A549 treated with ZK216348 at 1 μM for 4 hours (cell line): ENCODE measurements around the gene PEX11G. TPM values are rescaled to one million over a fixed set of nuclear protein-coding genes. Genes with fewer than 3 reads are reported as not detected.

Experiments
- total RNA-seq: library from RNA; stranded (reverse); fragments of 200-300 nt; extraction: Qiagen RNA extraction; gene quantifications from 5 replicates; pipeline ENCODE4 v1.2.3, GENCODE V29; 2022; ENCODE audit warnings: low read depth

Gene PEX11G
- total RNA-seq: 1.6 to 2.7 TPM (median 2.1 TPM) in 5 replicates

DNA sequence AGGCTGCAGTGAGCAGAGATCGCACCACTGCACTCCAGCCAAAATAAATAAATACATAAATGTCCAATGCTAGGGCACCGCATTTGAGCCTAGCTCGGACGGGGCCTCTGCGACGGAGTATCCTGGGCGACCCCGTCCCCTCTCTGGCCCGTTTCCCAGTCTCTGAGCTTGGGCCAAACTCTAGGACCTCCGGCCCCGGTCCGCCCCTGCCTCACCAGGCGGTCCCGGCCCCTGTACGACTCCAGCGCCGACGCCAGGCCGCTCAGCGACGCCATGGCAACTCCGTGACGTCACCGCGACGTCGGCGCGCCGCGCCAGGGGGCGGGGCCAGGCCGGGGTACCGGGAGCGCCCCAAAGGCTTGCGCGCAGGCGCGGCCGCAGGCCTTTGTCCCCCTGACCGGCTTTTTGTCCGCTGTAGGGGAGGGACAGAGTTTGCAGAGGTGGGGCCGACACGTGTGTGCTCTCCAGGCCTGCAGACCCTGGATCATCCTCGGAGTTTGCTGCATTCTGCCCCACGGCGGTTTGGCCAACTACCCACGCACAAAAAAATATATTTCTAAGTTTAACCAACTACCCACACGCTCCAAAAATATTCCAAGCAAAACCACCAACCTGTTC lies at the start of gene PEX11G:
PEX11G (minus strand) TSS at position 300 of the 618 bp plus-strand sequence; CDS start at position 275, 25 bp downstream.

DNA sequence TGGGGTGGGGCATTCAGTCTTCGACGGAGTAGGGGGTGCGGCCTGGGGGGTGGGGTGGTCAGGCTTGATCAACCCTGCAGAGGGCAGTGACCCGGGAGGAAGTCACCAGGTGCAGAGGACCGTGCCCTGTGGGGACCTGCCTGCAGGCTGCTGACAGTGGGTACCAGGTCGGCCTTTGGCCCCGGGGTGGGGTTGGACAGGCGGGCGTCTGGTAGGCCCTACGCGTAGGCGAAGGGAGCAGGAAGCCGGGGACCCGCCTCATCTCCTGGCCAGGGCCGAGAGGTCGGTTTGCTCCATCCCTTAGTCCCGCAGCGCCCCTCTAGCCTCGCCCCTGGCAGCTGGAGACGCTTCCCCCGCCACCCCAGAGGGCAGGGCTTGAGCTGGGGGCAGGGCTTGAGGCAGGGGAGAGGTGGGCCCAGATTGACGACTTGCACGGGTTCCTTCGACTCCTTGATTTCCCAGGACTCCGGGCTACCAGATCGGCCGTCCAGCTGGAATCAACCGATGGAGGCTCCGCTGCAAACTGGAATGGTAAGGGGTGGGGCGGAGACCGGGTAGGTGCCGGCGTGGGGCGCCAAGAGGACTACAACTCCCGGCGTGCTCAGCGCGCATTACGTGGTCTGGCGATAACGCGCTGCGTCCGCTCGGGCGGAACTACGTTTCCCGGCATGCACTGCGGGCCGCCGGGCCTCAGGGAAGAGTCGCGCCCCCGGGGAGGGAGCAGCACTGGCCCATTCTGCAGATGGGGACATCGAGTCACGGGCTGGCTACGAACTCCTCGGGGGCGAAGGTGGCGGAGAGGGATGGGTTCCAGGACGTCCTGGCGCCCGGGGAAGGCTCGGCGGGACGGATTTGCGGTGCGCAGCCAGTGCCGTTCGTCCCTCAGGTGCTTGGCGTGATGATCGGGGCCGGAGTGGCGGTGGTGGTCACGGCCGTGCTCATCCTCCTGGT lies 46.5 kb upstream of the PEX11G start, which contains the start of gene PNPLA6:
PNPLA6 (plus strand) TSS at position 671 of the 951 bp plus-strand sequence; CDS start at position 743, 72 bp downstream.

DNA sequence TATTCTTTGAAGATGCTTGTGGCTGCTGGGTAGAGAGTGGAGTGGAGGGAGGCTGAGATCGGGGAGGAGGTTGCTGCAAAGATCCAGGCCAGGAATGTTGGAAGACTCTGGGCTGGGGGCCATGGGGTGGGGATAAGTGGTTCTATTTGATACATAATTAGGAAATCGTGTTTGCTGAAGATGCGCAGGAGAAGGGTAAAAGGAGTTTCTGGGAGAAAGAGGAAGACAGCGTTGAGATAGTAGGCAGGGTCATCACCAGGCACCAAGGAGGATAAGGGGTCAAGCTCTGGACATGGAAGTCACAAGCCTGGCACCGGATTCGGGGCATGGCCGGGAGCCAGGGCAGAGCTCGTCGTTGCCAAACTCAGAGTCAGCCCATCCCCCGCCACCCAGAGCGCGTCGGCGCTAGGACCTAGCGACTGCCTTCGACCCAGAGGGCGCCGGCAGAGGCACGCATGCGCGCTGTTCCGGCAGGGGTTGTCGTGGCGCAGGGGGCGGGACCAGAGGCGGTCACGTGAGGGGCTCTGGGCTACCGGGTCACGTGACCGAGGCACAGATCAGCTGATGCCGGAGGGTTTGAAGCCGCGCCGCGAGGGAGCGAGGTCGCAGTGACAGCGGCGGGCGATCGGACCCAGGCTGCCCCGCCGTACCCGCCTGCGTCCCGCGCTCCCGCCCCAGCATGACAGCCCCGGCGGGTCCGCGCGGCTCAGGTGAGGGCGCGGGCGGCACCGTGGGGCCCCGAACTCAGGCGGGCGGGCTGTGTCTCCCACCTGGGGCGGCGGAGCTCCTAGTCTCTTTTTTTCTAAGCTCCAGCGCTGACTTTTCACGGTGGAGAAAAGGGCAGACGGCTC lies 33.5 kb upstream of the PEX11G start, which contains the start of gene MCOLN1:
MCOLN1 (plus strand) TSS at position 553 of the 851 bp plus-strand sequence; CDS start at position 680, 127 bp downstream.

DNA sequence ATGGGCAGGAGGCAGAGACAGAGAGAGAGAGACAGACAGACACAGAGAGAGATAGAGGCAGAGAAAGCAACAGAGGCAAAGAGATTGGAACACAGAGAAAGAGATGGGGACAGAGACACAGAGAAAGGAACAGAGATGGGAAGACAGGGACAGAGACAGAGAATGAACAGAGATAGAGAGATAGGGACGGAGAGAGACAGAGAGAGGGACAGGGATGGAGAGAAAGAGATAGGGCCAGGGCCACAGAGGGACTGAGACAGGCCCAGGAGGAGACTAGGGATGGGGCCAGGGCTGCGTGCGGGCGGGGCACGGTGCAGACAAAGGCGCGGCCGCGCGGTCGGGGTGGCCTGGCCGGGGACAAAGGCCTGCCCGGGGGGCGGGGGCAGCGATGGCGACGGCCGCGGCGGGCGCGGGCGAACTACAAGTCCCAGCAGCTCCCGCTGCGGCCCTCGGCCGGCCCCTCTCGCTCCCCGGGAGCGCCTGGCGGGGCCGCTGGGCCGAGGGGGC lies 26.9 kb upstream of the PEX11G start, which contains the start of gene ZNF358:
ZNF358 (plus strand) TSS at position 459 of the 507 bp plus-strand sequence. CDS start 3,140 bp downstream, outside the sequence.

Other genes starting within 250 kb of the PEX11G start
- gene INSR, start 194.6 kb downstream of the PEX11G start, total RNA-seq: 1.6 to 4.1 TPM (median 2.7 TPM) in 5 replicates
- 39.4 to 76.3 TPM (median 65.4 TPM) in 5 replicates for gene ARHGEF18, start 140.1 kb downstream of the PEX11G start, total RNA-seq
- 10.7 to 21.1 TPM (median 17.4 TPM) in 5 replicates for gene ZNF358, start 27.1 kb upstream of the PEX11G start, total RNA-seq
- 6.6 to 14.2 TPM (median 13.6 TPM) in 5 replicates for gene MCOLN1, start 33.6 kb upstream of the PEX11G start, total RNA-seq
- 20.6 to 42.1 TPM (median 36.0 TPM) in 5 replicates for gene PNPLA6, start 46.7 kb upstream of the PEX11G start, total RNA-seq
- 2.4 to 6.9 TPM (median 4.3 TPM) in 5 replicates for gene CAMSAP3, start 106.8 kb upstream of the PEX11G start, total RNA-seq
- 15.8 to 27.9 TPM (median 26.8 TPM) in 5 replicates for gene XAB2, start 140.5 kb upstream of the PEX11G start, total RNA-seq
- gene PET100, start 140.8 kb upstream of the PEX11G start, total RNA-seq: 43.5 to 95.4 TPM (median 54.5 TPM) in 5 replicates
- not detected in 5 replicates for gene PCP2, start 144.7 kb upstream of the PEX11G start, total RNA-seq
- gene STXBP2, start 148.1 kb upstream of the PEX11G start, total RNA-seq: 26.8 to 46.6 TPM (median 39.2 TPM) in 5 replicates
- not detected in 5 replicates for gene RETN, start 180.0 kb upstream of the PEX11G start, total RNA-seq
- not detected in 5 replicates for gene MCEMP1, start 188.1 kb upstream of the PEX11G start, total RNA-seq
- 43.1 to 110 TPM (median 100 TPM) in 5 replicates for gene TRAPPC5, start 191.8 kb upstream of the PEX11G start, total RNA-seq
- not detected in 5 replicates for gene FCER2, start 213.1 kb upstream of the PEX11G start, total RNA-seq
- gene CLEC4G, start 243.1 kb upstream of the PEX11G start, total RNA-seq: not detected in 5 replicates